HG02943 (cell line): ENCODE measurements around the gene PRKCH.

ENCODE experiments used
- ATAC-seq: cut with Tn5 transposase; IDR thresholded peaks from one replicate; pipeline ENCODE4 v1.9.1; 2021; ENCODE audit warnings: mild to moderate bottlenecking, low read depth, moderate library complexity; ENCODE audit not compliant: unreplicated experiment

The PRKCH gene

GRCh38 chr14:61468063-61468825 lies 146.9 kb downstream of the PRKCH start:
- no peak for ATAC-seq

GRCh38 chr14:61469781-61470180 lies 148.4 kb downstream of the PRKCH start:
- ATAC-seq: no peak

GRCh38 chr14:61470261-61470960 lies 149.0 kb downstream of the PRKCH start:
- no peak for ATAC-seq

- no peak for ATAC-seq
Observed at GRCh38 chr14:61470961-61471293, 149.5 kb downstream of the PRKCH start.

GRCh38 chr14:61471297-61472005 lies 150.1 kb downstream of the PRKCH start:
- ATAC-seq: no peak

- no peak for ATAC-seq
Observed at GRCh38 chr14:61472011-61472672, 150.8 kb downstream of the PRKCH start.

GRCh38 chr14:61472801-61473376 lies 151.5 kb downstream of the PRKCH start:
- no peak for ATAC-seq

GRCh38 chr14:61474015-61474414 lies 152.6 kb downstream of the PRKCH start:
- no peak for ATAC-seq

- ATAC-seq: no peak
Observed at GRCh38 chr14:61474701-61475100, 153.3 kb downstream of the PRKCH start.

- ATAC-seq: no peak
Observed at GRCh38 chr14:61475316-61475715, 153.9 kb downstream of the PRKCH start.

GRCh38 chr14:61476105-61476753 lies 154.8 kb downstream of the PRKCH start:
- no peak for ATAC-seq

GRCh38 chr14:61476754-61477410 lies 155.5 kb downstream of the PRKCH start:
- ATAC-seq: no peak

GRCh38 chr14:61477712-61478462 lies 156.5 kb downstream of the PRKCH start:
- ATAC-seq: no peak

GRCh38 chr14:61478971-61479473 lies 157.6 kb downstream of the PRKCH start:
- no peak for ATAC-seq

- ATAC-seq: no peak
Observed at GRCh38 chr14:61479746-61480502, 158.5 kb downstream of the PRKCH start.

GRCh38 chr14:61480704-61481285 lies 159.4 kb downstream of the PRKCH start:
- no peak for ATAC-seq

GRCh38 chr14:61481701-61482100 lies 160.3 kb downstream of the PRKCH start:
- no peak for ATAC-seq
